ENCODE measurements around the gene RUNX1. TPM values are rescaled to one million over a fixed set of nuclear protein-coding genes. Genes with fewer than 3 reads are reported as not detected.

The RUNX1 gene
- total and polyA plus RNA-seq, 7 experiments from 2014 or later = 27.9 to 154 (median 85.1) TPM

DNA sequence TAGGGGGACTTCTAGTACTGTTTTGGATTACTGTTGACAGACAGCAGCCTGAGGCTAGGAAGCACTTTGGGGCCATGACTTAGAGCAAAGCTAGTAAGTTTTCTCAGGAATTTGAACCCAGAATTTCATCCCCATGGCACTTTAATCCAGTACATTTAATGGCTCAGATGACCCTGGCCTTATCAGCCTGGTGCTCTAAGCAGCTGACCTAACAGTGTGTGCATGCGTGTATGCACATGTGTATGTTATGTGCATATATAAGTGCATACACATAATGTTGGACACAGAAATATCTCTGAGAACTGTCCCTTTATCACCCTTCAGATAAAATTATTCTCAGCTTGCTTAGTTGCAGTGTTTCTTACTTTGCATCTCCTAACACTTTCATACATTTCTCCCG, 265.3 kb downstream of the RUNX1 start:
- Histone ChIP-seq H3K9me3 (ENCODE audit: control insufficient read depth in 2 of 3, low read length in 3 of 3) (no peaks in the 10 kb centered on the region), H3K4me3 (ENCODE audit: low read length) (no peak overlapping the region), H3K36me3 (ENCODE audit: control insufficient read depth in 2 of 3, insufficient read depth in 3 of 3, low read length in 3 of 3) (no peaks in the 10 kb centered on the region), H3K4me1 (ENCODE audit: control insufficient read depth in 2 of 2, insufficient read depth in 2 of 2, low read length in 2 of 2) (no peaks in the 10 kb centered on the region), H3K27ac (ENCODE audit: low read depth, low read length) (no peak overlapping the region), H3K27me3 (ENCODE audit: control insufficient read depth in 2 of 2, insufficient read depth in 2 of 2, low read length in 2 of 2) (no peaks in the 10 kb centered on the region)
- no peak for DNase-seq
- Mint-ChIP-seq H3K27me3 (no peaks in the 10 kb centered on the region), H3K9me3 (peaks cover 0 to 9% (median 7%) of the 10 kb centered on the region in 11 donors), H3K27ac (no peak overlapping the region), H3K4me1 (peaks cover 0 to 7% (median 0%) of the 10 kb centered on the region in 7 donors), H3K36me3 (peaks cover 0 to 8% (median 3%) of the 10 kb centered on the region in 5 donors), H3K4me3 (no peak overlapping the region)
- ChIA-PET CTCF (no interaction called here), POLR2A (no interaction called here)
- intact Hi-C loops (cut with micrococcal nuclease) = no loop called here
- no peak for ATAC-seq

DNA sequence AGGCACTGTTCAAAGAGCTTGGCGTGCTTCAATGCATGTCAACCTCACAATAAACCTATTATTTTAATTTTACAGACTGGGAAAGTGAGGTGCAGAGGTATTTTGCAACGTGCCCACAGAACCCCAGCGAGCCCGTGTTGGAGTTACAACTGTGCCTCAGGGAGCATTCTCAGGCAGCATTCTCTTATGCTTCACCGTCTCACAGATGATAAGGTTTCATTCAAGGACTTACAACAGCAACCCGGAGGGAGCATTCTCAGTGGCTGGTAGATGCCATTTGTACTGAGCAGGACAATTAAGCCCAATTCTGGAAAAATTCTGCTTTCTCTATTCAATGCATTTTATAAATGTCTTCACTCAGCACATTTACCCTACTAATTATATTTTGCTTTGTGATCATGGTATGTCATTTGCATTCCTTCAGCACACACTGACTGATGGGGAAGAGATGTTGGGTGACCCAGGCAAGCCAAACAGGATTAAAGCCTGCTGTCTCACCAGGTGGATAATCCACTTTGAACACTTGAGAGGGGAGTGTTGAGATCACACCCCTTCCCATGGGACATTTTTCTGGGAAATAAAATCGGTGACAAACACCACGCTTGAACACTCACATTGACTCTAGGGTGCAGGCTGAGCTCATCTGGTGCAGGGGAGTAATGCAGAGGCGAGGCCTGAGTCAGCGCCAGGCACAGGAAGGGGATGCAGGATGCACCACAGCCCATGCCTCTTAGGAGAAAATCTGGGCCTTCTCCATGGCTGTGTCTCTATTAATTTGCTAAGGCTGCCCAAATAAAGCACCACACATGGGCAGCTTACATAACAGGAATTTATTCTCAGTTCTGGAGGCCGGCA, 266.4 kb downstream of the RUNX1 start:
- Mint-ChIP-seq H3K27me3 (peaks cover 0 to 3% (median 0%) of the 10 kb centered on the region in 5 donors), H3K27ac (no peak overlapping the region), H3K4me3 (no peak overlapping the region), H3K4me1 (peaks cover 0 to 7% (median 0%) of the 10 kb centered on the region in 7 donors), H3K36me3 (peaks cover 0 to 5% (median 3%) of the 10 kb centered on the region in 5 donors), H3K9me3 (peaks cover 0 to 11% (median 7%) of the 10 kb centered on the region in 11 donors)
- no peak overlapping the region for H3K4me3 ChIP-seq (ENCODE audit: low read length)
- ATAC-seq = no peak
- H3K4me1 ChIP-seq (ENCODE audit: control insufficient read depth in 2 of 2, insufficient read depth in 2 of 2, low read length in 2 of 2) = no peaks in the 10 kb centered on the region
- ChIA-PET POLR2A (no interaction called here), CTCF (no interaction called here)
- H3K9me3 ChIP-seq (ENCODE audit: control insufficient read depth in 2 of 3, low read length in 3 of 3) = no peaks in the 10 kb centered on the region
- H3K27ac ChIP-seq (ENCODE audit: low read depth, low read length) = no peak overlapping the region
- intact Hi-C loops (cut with micrococcal nuclease) = no loop called here
- no peaks in the 10 kb centered on the region for H3K36me3 ChIP-seq (ENCODE audit: control insufficient read depth in 2 of 3, insufficient read depth in 3 of 3, low read length in 3 of 3)
- no peaks in the 10 kb centered on the region for H3K27me3 ChIP-seq (ENCODE audit: control insufficient read depth in 2 of 2, insufficient read depth in 2 of 2, low read length in 2 of 2)
- DNase-seq = no peak

DNA sequence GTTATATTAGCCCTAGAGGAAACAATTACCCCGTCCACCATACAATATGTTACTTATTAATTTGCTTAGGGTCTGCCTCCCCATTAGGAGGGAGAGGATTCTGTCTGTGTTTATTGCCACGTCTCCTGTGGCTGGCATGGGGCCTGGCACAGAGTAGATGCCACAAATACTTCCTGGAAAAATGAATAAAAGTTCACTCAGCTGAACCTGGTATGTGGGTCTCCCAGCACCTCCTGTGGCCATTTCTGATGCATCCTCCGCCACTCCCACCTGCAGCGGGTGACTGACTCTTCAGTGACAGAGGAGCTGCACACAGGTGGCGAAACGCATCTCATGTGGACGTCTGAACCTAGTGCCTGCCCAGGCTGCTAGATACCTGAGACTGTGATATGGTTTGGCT, 267.6 kb downstream of the RUNX1 start:
- peaks cover 0 to 7% (median 0%) of the 10 kb centered on the region in 7 donors for H3K4me1 Mint-ChIP-seq

DNA sequence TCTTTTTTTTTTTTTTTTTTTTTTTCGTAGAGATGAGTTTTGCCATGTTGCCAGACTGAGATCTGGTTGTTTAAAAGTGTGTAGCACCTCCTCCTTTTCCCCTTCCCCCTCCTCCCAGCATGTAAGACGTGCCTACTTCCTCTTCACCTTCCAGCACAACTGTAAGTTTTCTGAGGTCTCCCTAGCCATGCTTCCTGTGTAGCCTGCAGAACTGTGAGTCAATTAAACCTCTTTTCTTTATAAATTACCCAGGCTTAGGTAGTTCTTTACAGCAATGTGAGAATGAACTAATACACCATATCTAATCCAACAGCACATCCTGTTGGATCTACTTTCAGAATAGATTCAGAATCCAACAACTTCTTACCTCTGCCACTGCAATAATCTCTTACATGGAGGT, 269.2 kb downstream of the RUNX1 start:
- H3K9me3 ChIP-seq (ENCODE audit: control insufficient read depth in 2 of 3, low read length in 3 of 3) = no peaks in the 10 kb centered on the region
- intact Hi-C loops (cut with micrococcal nuclease) = no loop called here
- no peak overlapping the region for H3K27ac ChIP-seq (ENCODE audit: low read depth, low read length)
- ATAC-seq (no peak), DNase-seq (no peak)
- ChIA-PET CTCF (no interaction called here), POLR2A (no interaction called here)
- H3K36me3 Mint-ChIP-seq = peaks cover 0 to 5% (median 3%) of the 10 kb centered on the region in 5 donors
- H3K27ac Mint-ChIP-seq = no peak overlapping the region
- H3K4me3 Mint-ChIP-seq = no peak overlapping the region
- H3K4me3 ChIP-seq (ENCODE audit: low read length) = no peak overlapping the region
- H3K27me3 ChIP-seq (ENCODE audit: control insufficient read depth in 2 of 2, insufficient read depth in 2 of 2, low read length in 2 of 2) = no peaks in the 10 kb centered on the region
- no peaks in the 10 kb centered on the region for H3K36me3 ChIP-seq (ENCODE audit: control insufficient read depth in 2 of 3, insufficient read depth in 3 of 3, low read length in 3 of 3)
- peaks cover 0 to 4% (median 0%) of the 10 kb centered on the region in 7 donors for H3K4me1 Mint-ChIP-seq
- H3K27me3 Mint-ChIP-seq = peaks cover 7 to 17% (median 9%) of the 10 kb centered on the region in 5 donors
- H3K4me1 ChIP-seq (ENCODE audit: control insufficient read depth in 2 of 2, insufficient read depth in 2 of 2, low read length in 2 of 2) = no peaks in the 10 kb centered on the region
- H3K9me3 Mint-ChIP-seq = peaks cover 0 to 11% (median 7%) of the 10 kb centered on the region in 11 donors

More for the DNA sequence above, 267.6 kb downstream of the RUNX1 start:
- no peak overlapping the region for H3K27ac ChIP-seq (ENCODE audit: low read depth, low read length)
- intact Hi-C loops (cut with micrococcal nuclease) = no loop called here
- no peaks in the 10 kb centered on the region for H3K4me1 ChIP-seq (ENCODE audit: control insufficient read depth in 2 of 2, insufficient read depth in 2 of 2, low read length in 2 of 2)
- Mint-ChIP-seq H3K27me3 (peaks cover 6 to 7% (median 6%) of the 10 kb centered on the region in 5 donors), H3K9me3 (peaks cover 0 to 11% (median 7%) of the 10 kb centered on the region in 11 donors), H3K36me3 (peaks cover 0 to 5% (median 3%) of the 10 kb centered on the region in 5 donors), H3K27ac (no peak overlapping the region), H3K4me3 (no peak overlapping the region)
- no peaks in the 10 kb centered on the region for H3K9me3 ChIP-seq (ENCODE audit: control insufficient read depth in 2 of 3, low read length in 3 of 3)
- CTCF ChIA-PET = no interaction called here
- H3K36me3 ChIP-seq (ENCODE audit: control insufficient read depth in 2 of 3, insufficient read depth in 3 of 3, low read length in 3 of 3) = no peaks in the 10 kb centered on the region
- DNase-seq (no peak), ATAC-seq (no peak)
- POLR2A ChIA-PET = no interaction called here
- no peaks in the 10 kb centered on the region for H3K27me3 ChIP-seq (ENCODE audit: control insufficient read depth in 2 of 2, insufficient read depth in 2 of 2, low read length in 2 of 2)
- H3K4me3 ChIP-seq (ENCODE audit: low read length) = no peak overlapping the region

DNA sequence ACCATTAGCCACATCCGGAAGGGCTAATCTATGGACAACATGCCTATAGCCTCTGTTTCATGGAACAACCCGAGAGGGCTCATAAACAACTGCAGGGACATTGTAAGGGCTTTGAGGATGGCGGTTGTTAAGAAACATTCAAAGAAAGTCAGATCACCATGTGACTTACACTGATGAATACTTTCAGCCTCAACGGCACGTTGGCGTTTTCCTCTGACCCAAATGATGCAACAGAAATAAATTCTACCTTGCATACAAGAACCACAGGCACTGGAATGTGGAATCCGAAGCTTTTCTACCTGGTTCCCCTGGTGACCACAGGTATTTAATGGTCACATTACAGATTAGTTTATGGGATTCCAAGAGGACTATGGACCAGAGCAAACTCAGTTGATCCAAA, 273.3 kb downstream of the RUNX1 start:
- intact Hi-C loops (cut with micrococcal nuclease) = no loop called here
- no peak overlapping the region for H3K27ac Mint-ChIP-seq
- Histone ChIP-seq H3K27me3 (ENCODE audit: control insufficient read depth in 2 of 2, insufficient read depth in 2 of 2, low read length in 2 of 2) (no peaks in the 10 kb centered on the region), H3K36me3 (ENCODE audit: control insufficient read depth in 2 of 3, insufficient read depth in 3 of 3, low read length in 3 of 3) (no peaks in the 10 kb centered on the region), H3K9me3 (ENCODE audit: control insufficient read depth in 2 of 3, low read length in 3 of 3) (no peaks in the 10 kb centered on the region), H3K4me3 (ENCODE audit: low read length) (no peak overlapping the region), H3K27ac (ENCODE audit: low read depth, low read length) (no peak overlapping the region), H3K4me1 (ENCODE audit: control insufficient read depth in 2 of 2, insufficient read depth in 2 of 2, low read length in 2 of 2) (no peaks in the 10 kb centered on the region)
- ChIA-PET POLR2A (no interaction called here), CTCF (no interaction called here)
- ATAC-seq (no peak), DNase-seq (no peak)
- peaks cover 7 to 45% (median 10%) of the 10 kb centered on the region in 5 donors for H3K27me3 Mint-ChIP-seq
- H3K9me3 Mint-ChIP-seq = peaks cover 0 to 8% (median 7%) of the 10 kb centered on the region in 11 donors
- peaks cover 0 to 4% (median 0%) of the 10 kb centered on the region in 7 donors for H3K4me1 Mint-ChIP-seq
- H3K4me3 Mint-ChIP-seq = no peak overlapping the region
- peaks cover 0 to 5% (median 3%) of the 10 kb centered on the region in 5 donors for H3K36me3 Mint-ChIP-seq

DNA sequence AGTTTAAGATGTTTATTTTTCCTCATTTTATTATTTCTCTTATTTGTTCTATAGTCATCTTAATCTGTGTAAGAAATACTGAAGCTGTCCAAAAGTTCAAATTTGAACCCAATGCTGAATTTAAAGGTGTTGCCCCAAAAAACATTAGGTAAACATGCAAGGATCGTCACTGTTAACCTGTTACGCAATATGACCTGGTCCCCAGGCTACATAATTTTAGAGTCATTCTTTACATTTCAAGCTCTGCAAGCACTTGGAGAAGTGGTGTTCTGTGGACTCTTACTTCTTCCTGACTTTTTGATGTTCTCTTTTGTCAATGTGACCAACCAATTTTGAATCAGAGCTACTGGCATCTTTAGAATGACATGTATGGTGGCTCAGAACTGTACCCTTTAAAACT, 274.4 kb downstream of the RUNX1 start:
- DNase-seq = no peak
- intact Hi-C loops (cut with micrococcal nuclease) = no loop called here
- H3K4me3 ChIP-seq (ENCODE audit: low read length) = no peak overlapping the region
- POLR2A ChIA-PET = no interaction called here
- no peaks in the 10 kb centered on the region for H3K4me1 ChIP-seq (ENCODE audit: control insufficient read depth in 2 of 2, insufficient read depth in 2 of 2, low read length in 2 of 2)
- no peaks in the 10 kb centered on the region for H3K27me3 ChIP-seq (ENCODE audit: control insufficient read depth in 2 of 2, insufficient read depth in 2 of 2, low read length in 2 of 2)
- Mint-ChIP-seq H3K4me1 (no peaks in the 10 kb centered on the region), H3K27me3 (peaks cover 7 to 45% (median 10%) of the 10 kb centered on the region in 5 donors), H3K9me3 (peaks cover 0 to 3% (median 0%) of the 10 kb centered on the region in 11 donors), H3K27ac (no peak overlapping the region), H3K36me3 (no peaks in the 10 kb centered on the region), H3K4me3 (no peak overlapping the region)
- H3K36me3 ChIP-seq (ENCODE audit: control insufficient read depth in 2 of 3, insufficient read depth in 3 of 3, low read length in 3 of 3) = no peaks in the 10 kb centered on the region
- no peak for ATAC-seq
- CTCF ChIA-PET = no interaction called here
- no peaks in the 10 kb centered on the region for H3K9me3 ChIP-seq (ENCODE audit: control insufficient read depth in 2 of 3, low read length in 3 of 3)
- H3K27ac ChIP-seq (ENCODE audit: low read depth, low read length) = no peak overlapping the region

DNA sequence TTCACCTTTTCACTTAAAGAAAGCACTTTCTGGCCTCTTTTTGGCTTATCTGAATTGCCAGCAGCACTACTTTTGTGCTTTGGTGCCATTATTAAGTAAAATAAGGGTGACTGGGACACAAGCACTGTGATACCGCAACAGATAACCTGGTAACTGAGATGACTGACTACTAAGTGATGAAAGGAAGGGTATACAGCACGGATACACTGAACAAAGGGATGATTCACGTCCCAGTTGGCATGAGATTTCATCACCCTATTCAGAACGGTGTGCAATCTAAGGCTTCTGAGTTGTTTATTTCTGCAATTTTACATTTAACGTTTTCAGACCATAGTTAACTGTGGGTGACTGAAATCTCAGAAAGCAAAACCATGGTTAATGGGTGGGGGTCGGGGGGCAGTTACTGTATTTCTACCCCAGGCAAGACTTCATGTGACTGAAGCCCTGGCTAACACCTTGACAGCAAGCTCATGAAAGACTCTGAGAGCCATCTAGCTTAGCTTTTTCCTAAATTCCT, 277.5 kb downstream of the RUNX1 start:
- no peak overlapping the region for H3K27ac ChIP-seq (ENCODE audit: low read depth, low read length)
- Mint-ChIP-seq H3K4me1 (no peaks in the 10 kb centered on the region), H3K9me3 (no peaks in the 10 kb centered on the region), H3K27ac (no peak overlapping the region), H3K4me3 (no peak overlapping the region), H3K27me3 (peaks cover 3 to 58% (median 6%) of the 10 kb centered on the region in 5 donors), H3K36me3 (no peaks in the 10 kb centered on the region)
- intact Hi-C loops (cut with micrococcal nuclease) = no loop called here
- H3K36me3 ChIP-seq (ENCODE audit: control insufficient read depth in 2 of 3, insufficient read depth in 3 of 3, low read length in 3 of 3) = no peaks in the 10 kb centered on the region
- no peaks in the 10 kb centered on the region for H3K4me1 ChIP-seq (ENCODE audit: control insufficient read depth in 2 of 2, insufficient read depth in 2 of 2, low read length in 2 of 2)
- H3K27me3 ChIP-seq (ENCODE audit: control insufficient read depth in 2 of 2, insufficient read depth in 2 of 2, low read length in 2 of 2) = no peaks in the 10 kb centered on the region
- H3K9me3 ChIP-seq (ENCODE audit: control insufficient read depth in 2 of 3, low read length in 3 of 3) = no peaks in the 10 kb centered on the region
- ChIA-PET POLR2A (no interaction called here), CTCF (no interaction called here)
- H3K4me3 ChIP-seq (ENCODE audit: low read length) = no peak overlapping the region
- no peak for ATAC-seq
- DNase-seq = no peak

All from naive thymus-derived CD4-positive, alpha-beta T cell (primary cell).